Activated T-helper 17 cell treated with anti-CD3 and anti-CD28 coated beads, Interleukin-2, amount 50 U/mL, for 72 hours (primary cell): ENCODE results near the gene TCF7L2. TPM values are rescaled to one million over a fixed set of nuclear protein-coding genes. Genes with fewer than 3 reads are reported as not detected.

ENCODE experiments used
- ATAC-seq: fragments of 150-1000 bp; cut with Tn5 transposase; replicated peaks from 2 replicates; pipeline ENCODE4 v1.10.0; 2021; ENCODE audit warnings: mild to moderate bottlenecking, moderate library complexity
- H3K27ac Mint-ChIP-seq: one replicate; pipeline ENCODE4 v1.8.0; 2022; ENCODE audit warnings: mixed read lengths
- H3K27me3 Mint-ChIP-seq: one replicate; pipeline ENCODE4 v1.8.0; 2022; ENCODE audit warnings: mixed read lengths
- H3K36me3 Mint-ChIP-seq: one replicate; pipeline ENCODE4 v1.8.0; 2022; ENCODE audit warnings: low read depth, mild to moderate bottlenecking, mixed read lengths
- H3K4me1 Mint-ChIP-seq: one replicate; pipeline ENCODE4 v1.8.0; 2022; ENCODE audit warnings: mixed read lengths
- H3K4me3 Mint-ChIP-seq: one replicate; pipeline ENCODE4 v1.8.0; 2022; ENCODE audit warnings: mild to moderate bottlenecking, mixed read lengths
- H3K9me3 Mint-ChIP-seq: one replicate; pipeline ENCODE4 v1.8.0; 2022; ENCODE audit warnings: mixed read lengths
- total RNA-seq, 2 donors: library from RNA; stranded (reverse); gene quantifications; one replicate each; pipeline ENCODE4 v1.2.3, GENCODE V29; 2022

TCF7L2 gene
- total RNA-seq, result 1 to 10 TPM; 1.1 to 4.7 TPM

- Mint-ChIP-seq H3K27me3 (peaks cover 43% of the 10 kb centered on the region), H3K9me3 (no peaks in the 10 kb centered on the region), H3K36me3 (peaks cover 7% of the 10 kb centered on the region), H3K4me3 (peak within 1 kb of the TSS; percentile 86), H3K27ac (peak within 1 kb of the TSS; percentile 64), H3K4me1 (peaks cover 15% of the 10 kb centered on the region)
- ATAC-seq, result peak; percentile 46
Measured at GRCh38 chr10:112949875-112950507, at the start of gene TCF7L2. TSS of gene TCF7L2 (plus strand) at chr10:112950247. CDS start at chr10:112950757, 510 bp downstream.

GRCh38 chr10:112902730-112903129 lies 47.3 kb upstream of the TCF7L2 start:
- Mint-ChIP-seq H3K27me3 (peaks cover 4% of the 10 kb centered on the region), H3K4me1 (no peaks in the 10 kb centered on the region), H3K36me3 (no peaks in the 10 kb centered on the region), H3K27ac (no peak overlapping the region), H3K9me3 (no peaks in the 10 kb centered on the region), H3K4me3 (no peak overlapping the region)
- no peak for ATAC-seq

GRCh38 chr10:112904000-112904399 lies 46.0 kb upstream of the TCF7L2 start:
- Mint-ChIP-seq H3K36me3 (no peaks in the 10 kb centered on the region), H3K4me3 (no peak overlapping the region), H3K27ac (no peak overlapping the region), H3K9me3 (no peaks in the 10 kb centered on the region), H3K4me1 (no peaks in the 10 kb centered on the region), H3K27me3 (peaks cover 4% of the 10 kb centered on the region)
- ATAC-seq, result peak; percentile 14

- ATAC-seq, result no peak
- no peak overlapping the region for H3K4me3 Mint-ChIP-seq
- no peak overlapping the region for H3K27ac Mint-ChIP-seq
- no peaks in the 10 kb centered on the region for H3K36me3 Mint-ChIP-seq
- no peaks in the 10 kb centered on the region for H3K4me1 Mint-ChIP-seq
- peaks cover 4% of the 10 kb centered on the region for H3K27me3 Mint-ChIP-seq
- no peaks in the 10 kb centered on the region for H3K9me3 Mint-ChIP-seq
Measured at GRCh38 chr10:112906945-112907344, 43.1 kb upstream of the TCF7L2 start.

- Mint-ChIP-seq H3K9me3 (no peaks in the 10 kb centered on the region), H3K27ac (no peak overlapping the region), H3K36me3 (no peaks in the 10 kb centered on the region), H3K4me3 (no peak overlapping the region), H3K4me1 (no peaks in the 10 kb centered on the region), H3K27me3 (peaks cover 2% of the 10 kb centered on the region)
- ATAC-seq, result no peak
Measured at GRCh38 chr10:112907893-112908292, 42.2 kb upstream of the TCF7L2 start.

- Mint-ChIP-seq H3K4me1 (no peaks in the 10 kb centered on the region), H3K9me3 (no peaks in the 10 kb centered on the region), H3K4me3 (no peak overlapping the region), H3K27ac (no peak overlapping the region), H3K27me3 (no peaks in the 10 kb centered on the region), H3K36me3 (no peaks in the 10 kb centered on the region)
- ATAC-seq, result no peak
Measured at GRCh38 chr10:112911206-112911605, 38.8 kb upstream of the TCF7L2 start.

- Mint-ChIP-seq H3K27ac (no peak overlapping the region), H3K9me3 (no peaks in the 10 kb centered on the region), H3K27me3 (no peaks in the 10 kb centered on the region), H3K36me3 (no peaks in the 10 kb centered on the region), H3K4me1 (no peaks in the 10 kb centered on the region), H3K4me3 (no peak overlapping the region)
- ATAC-seq, result no peak
Measured at GRCh38 chr10:112912410-112912928, 37.6 kb upstream of the TCF7L2 start.

- Mint-ChIP-seq H3K36me3 (no peaks in the 10 kb centered on the region), H3K4me3 (no peak overlapping the region), H3K9me3 (no peaks in the 10 kb centered on the region), H3K27me3 (no peaks in the 10 kb centered on the region), H3K4me1 (no peaks in the 10 kb centered on the region), H3K27ac (no peak overlapping the region)
- ATAC-seq, result no peak
Measured at GRCh38 chr10:112913255-112913654, 36.8 kb upstream of the TCF7L2 start.

GRCh38 chr10:112913661-112914287 lies 36.3 kb upstream of the TCF7L2 start:
- H3K36me3 Mint-ChIP-seq, result no peaks in the 10 kb centered on the region
- no peaks in the 10 kb centered on the region for H3K4me1 Mint-ChIP-seq
- no peaks in the 10 kb centered on the region for H3K9me3 Mint-ChIP-seq
- no peak overlapping the region for H3K4me3 Mint-ChIP-seq
- H3K27me3 Mint-ChIP-seq, result no peaks in the 10 kb centered on the region
- H3K27ac Mint-ChIP-seq, result no peak overlapping the region
- ATAC-seq, result no peak

GRCh38 chr10:112914288-112914952 lies 35.6 kb upstream of the TCF7L2 start:
- no peaks in the 10 kb centered on the region for H3K4me1 Mint-ChIP-seq
- H3K36me3 Mint-ChIP-seq, result no peaks in the 10 kb centered on the region
- H3K4me3 Mint-ChIP-seq, result no peak overlapping the region
- H3K27ac Mint-ChIP-seq, result no peak overlapping the region
- no peaks in the 10 kb centered on the region for H3K9me3 Mint-ChIP-seq
- H3K27me3 Mint-ChIP-seq, result peaks cover 1% of the 10 kb centered on the region
- no peak for ATAC-seq

- Mint-ChIP-seq H3K4me3 (no peak overlapping the region), H3K36me3 (no peaks in the 10 kb centered on the region), H3K4me1 (no peaks in the 10 kb centered on the region), H3K27ac (no peak overlapping the region), H3K27me3 (peaks cover 3% of the 10 kb centered on the region), H3K9me3 (no peaks in the 10 kb centered on the region)
- no peak for ATAC-seq
Measured at GRCh38 chr10:112915590-112916572, 34.2 kb upstream of the TCF7L2 start.

- no peaks in the 10 kb centered on the region for H3K36me3 Mint-ChIP-seq
- no peak for ATAC-seq
- no peak overlapping the region for H3K4me3 Mint-ChIP-seq
- H3K9me3 Mint-ChIP-seq, result no peaks in the 10 kb centered on the region
- peaks cover 3% of the 10 kb centered on the region for H3K27me3 Mint-ChIP-seq
- no peaks in the 10 kb centered on the region for H3K4me1 Mint-ChIP-seq
- no peak overlapping the region for H3K27ac Mint-ChIP-seq
Measured at GRCh38 chr10:112917681-112918080, 32.4 kb upstream of the TCF7L2 start.

GRCh38 chr10:112918771-112919170 lies 31.3 kb upstream of the TCF7L2 start:
- no peaks in the 10 kb centered on the region for H3K36me3 Mint-ChIP-seq
- ATAC-seq, result no peak
- no peaks in the 10 kb centered on the region for H3K9me3 Mint-ChIP-seq
- peaks cover 6% of the 10 kb centered on the region for H3K27me3 Mint-ChIP-seq
- H3K4me3 Mint-ChIP-seq, result no peak overlapping the region
- no peaks in the 10 kb centered on the region for H3K4me1 Mint-ChIP-seq
- H3K27ac Mint-ChIP-seq, result no peak overlapping the region

- ATAC-seq, result no peak
- Mint-ChIP-seq H3K4me1 (no peaks in the 10 kb centered on the region), H3K27ac (no peak overlapping the region), H3K27me3 (peaks cover 6% of the 10 kb centered on the region), H3K9me3 (no peaks in the 10 kb centered on the region), H3K4me3 (no peak overlapping the region), H3K36me3 (no peaks in the 10 kb centered on the region)
Measured at GRCh38 chr10:112919721-112920120, 30.3 kb upstream of the TCF7L2 start.
